GM19397 (cell line): ENCODE data around the gene IGFALS.

Source experiments
- ATAC-seq: cut with Tn5 transposase; IDR thresholded peaks from one replicate; pipeline ENCODE4 v1.9.1; 2021; ENCODE audit warnings: mild to moderate bottlenecking, moderate library complexity; ENCODE audit not compliant: unreplicated experiment

IGFALS gene

GRCh38 chr16:1767116-1767994, 26.1 kb downstream of the IGFALS start:
- no peak for ATAC-seq

- no peak for ATAC-seq
Measured at GRCh38 chr16:1766701-1767100, 26.8 kb downstream of the IGFALS start.

- ATAC-seq = no peak
Measured at GRCh38 chr16:1766231-1766630, 27.3 kb downstream of the IGFALS start.

GRCh38 chr16:1765826-1766225, 27.7 kb downstream of the IGFALS start:
- no peak for ATAC-seq

GRCh38 chr16:1764971-1765370, 28.5 kb downstream of the IGFALS start:
- no peak for ATAC-seq

- no peak for ATAC-seq
Measured at GRCh38 chr16:1763521-1764511, 29.7 kb downstream of the IGFALS start.

- no peak for ATAC-seq
Measured at GRCh38 chr16:1762879-1763520, 30.5 kb downstream of the IGFALS start.

- ATAC-seq = no peak
Measured at GRCh38 chr16:1762196-1762878, 31.2 kb downstream of the IGFALS start.

- ATAC-seq = no peak
Measured at GRCh38 chr16:1761751-1762150, 31.8 kb downstream of the IGFALS start.

GRCh38 chr16:1760911-1761310, 32.6 kb downstream of the IGFALS start:
- no peak for ATAC-seq

GRCh38 chr16:1759511-1759910, 34.0 kb downstream of the IGFALS start:
- no peak for ATAC-seq

- ATAC-seq = no peak
Measured at GRCh38 chr16:1758923-1759322, 34.6 kb downstream of the IGFALS start.

GRCh38 chr16:1757714-1758461, 35.6 kb downstream of the IGFALS start:
- ATAC-seq = no peak

- no peak for ATAC-seq
Measured at GRCh38 chr16:1754204-1754603, 39.3 kb downstream of the IGFALS start.

- ATAC-seq = no peak
Measured at GRCh38 chr16:1752853-1753252, 40.7 kb downstream of the IGFALS start.

- no peak for ATAC-seq
Measured at GRCh38 chr16:1751946-1752345, 41.6 kb downstream of the IGFALS start.

- no peak for ATAC-seq
Measured at GRCh38 chr16:1749152-1750117, 44.1 kb downstream of the IGFALS start.

- ATAC-seq = no peak
Measured at GRCh38 chr16:1747934-1748333, 45.6 kb downstream of the IGFALS start.
